ENCODE measurements around the gene NUDT3. TPM values are rescaled to one million over a fixed set of nuclear protein-coding genes. Genes with fewer than 3 reads are reported as not detected.

Gene NUDT3
- total and polyA plus RNA-seq, 9 of the 15 experiments (the other 6 are each of a cell fraction or from before 2014, with no cell fraction given): 5.4 to 81.2 (median 56.4) TPM

DNA sequence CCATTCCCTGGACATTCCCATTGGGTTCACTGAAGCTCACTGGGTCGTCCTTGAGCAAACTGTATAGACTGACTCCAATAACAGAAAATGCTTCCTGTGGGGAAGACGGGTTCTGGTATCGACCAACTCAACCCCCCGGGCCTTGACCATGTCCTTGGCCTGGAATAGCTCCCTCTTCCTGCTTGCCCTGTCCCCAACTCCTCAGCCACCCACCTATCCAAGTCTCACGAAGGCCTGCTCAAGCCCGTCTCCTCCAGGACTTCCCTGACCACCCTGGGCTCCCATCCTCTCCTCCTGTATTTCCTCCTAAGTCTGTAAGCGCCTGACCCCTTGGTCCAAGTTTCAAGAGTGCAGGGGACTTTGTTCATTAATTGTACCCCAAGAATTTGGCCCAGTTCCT lies 158.6 kb downstream of the NUDT3 start (continued):
- TF ChIP-seq SUPT5H (IDR thresholded peaks at IDR 0.05): no peak
- no peak for TF ChIP-seq ZNF212 (CRISPR knock-in tag; IDR thresholded peaks at IDR 0.05)

DNA sequence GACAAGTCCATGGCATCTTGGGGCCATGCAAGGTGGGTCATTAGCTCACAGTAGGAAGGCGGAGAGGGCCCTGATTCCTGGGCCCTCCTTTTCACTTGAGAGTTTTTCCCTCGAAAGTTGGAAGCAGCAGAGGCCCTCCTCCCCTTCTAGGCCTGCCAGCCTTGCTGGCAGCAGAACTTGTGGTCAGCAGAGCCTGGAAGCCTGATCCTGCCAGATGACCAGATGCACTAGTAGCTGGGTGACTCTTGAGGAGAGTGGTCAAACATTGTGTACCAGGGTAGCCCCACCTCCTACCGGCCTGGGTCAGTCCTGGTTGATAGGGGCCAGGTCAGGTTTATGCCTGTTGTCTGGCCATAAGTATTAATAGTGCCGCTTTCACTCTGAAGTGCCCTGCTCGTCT lies 159.6 kb downstream of the NUDT3 start:
- Histone ChIP-seq H3K9me1 (ENCODE audit: control insufficient read depth, insufficient read depth, low read length) (no peaks in the 10 kb centered on the region), H3K9ac (ENCODE audit: insufficient read depth in 1 of 2, low read depth in 2 of 2, low read length in 2 of 2) (peak overlapping the region in 1 of 2 experiments; percentile 53; a peak in 1 of 4 replicates), H3K27me3 (ENCODE audit: control insufficient read depth in 2 of 2, insufficient read depth in 2 of 2, low read length in 2 of 2) (no peaks in the 10 kb centered on the region), H3K79me2 (ENCODE audit: control insufficient read depth, insufficient read depth, low read length) (peaks cover 19% of the 10 kb centered on the region), H3K4me1 (replicated peaks in 1 of 2; ENCODE audit: control insufficient read depth in 2 of 2, insufficient read depth in 2 of 2, low read length in 2 of 2) (peaks cover 12 to 33% of the 10 kb centered on the region in 2 experiments), H2AFZ (ENCODE audit: low read depth, low read length) (no peak overlapping the region), H3K9me3 (replicated peaks; ENCODE audit: control insufficient read depth, insufficient read depth, low read depth, low read length) (no peaks in the 10 kb centered on the region), H3K4me3 (no peak overlapping the region), H3K27ac (ENCODE audit: extremely low read depth, low read depth, low read length) (peak overlapping the region; percentile 2; the same call in 1 of the 3 replicates), H3K36me3 (ENCODE audit: control insufficient read depth, insufficient read depth, low read length) (peaks cover 3% of the 10 kb centered on the region; the same call in 1 of the 3 replicates), H4K20me1 (replicated peaks; ENCODE audit: control insufficient read depth, insufficient read depth, low read length) (no peaks in the 10 kb centered on the region), H3K4me2 (ENCODE audit: insufficient read depth, low read length) (no peak overlapping the region)
- ChIA-PET CTCF (ENCODE audit: low intra/inter-chr PET ratio) (no interaction called here), POLR2A (interaction anchor here (0.7 to 3.3 kb wide), 5 partner anchors 10 to 93 kb away, joined by 3 to 34 read pairs (median 4); no protein-coding TSS in a partner anchor)
- ATAC-seq: no peak
- BruUV-seq (replicated peaks): no TSS peak
- WGBS (ENCODE audit: insufficient coverage, low coverage, missing lambda C conversion rate): 77% methylated on average over 5 of the region's 5 CpGs
- FAIRE-seq: no peak
- intact Hi-C loops (cut with micrococcal nuclease) (no loop called here), in situ Hi-C loops (cut with MboI) (no loop called here)
- TF ChIP-seq L3MBTL2 (IDR thresholded peaks at IDR 0.05) (no peak), CC2D1A (IDR thresholded peaks at IDR 0.05) (no peak), ZNF263 (CRISPR knock-in tag; IDR thresholded peaks at IDR 0.05; ENCODE audit: borderline replicate concordance) (no peak), RBM39 (optimal IDR thresholded peaks at IDR 0.05; ENCODE audit: low read depth, low read length) (no peak), PHB (CRISPR knock-in tag; IDR thresholded peaks at IDR 0.05) (no peak), SP2 (IDR thresholded peaks at IDR 0.05; ENCODE audit: extremely low read depth, low read depth, low read length, poor library complexity, severe bottlenecking) (no peak), NR2C2 (CRISPR knock-in tag; IDR thresholded peaks at IDR 0.05) (no peak), NR2C2 (tag; IDR thresholded peaks at IDR 0.05) (no peak), NCOA6 (IDR thresholded peaks at IDR 0.05) (no peak), SMARCA4 (IDR thresholded peaks at IDR 0.05) (no peak), PTTG1 (tag; IDR thresholded peaks at IDR 0.05; ENCODE audit: low read depth) (no peak), NCOR1 (IDR thresholded peaks at IDR 0.05) (no peak), ZNF253 (CRISPR knock-in tag; conservative IDR thresholded peaks at IDR 0.05) (no peak), SMARCE1 (IDR thresholded peaks at IDR 0.05) (no peak), FUS (optimal IDR thresholded peaks at IDR 0.05; ENCODE audit: low read depth, low read length) (no peak), ZNF512 (tag; IDR thresholded peaks at IDR 0.05) (no peak)
- TF ChIP-seq, protein P1, sequence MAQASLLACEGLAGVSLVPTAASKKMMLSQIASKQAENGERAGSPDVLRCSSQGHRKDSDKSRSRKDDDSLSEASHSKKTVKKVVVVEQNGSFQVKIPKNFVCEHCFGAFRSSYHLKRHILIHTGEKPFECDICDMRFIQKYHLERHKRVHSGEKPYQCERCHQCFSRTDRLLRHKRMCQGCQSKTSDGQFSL (CRISPR knock-in tag; IDR thresholded peaks at IDR 0.05): no peak
- TF ChIP-seq, protein P1 (tag; IDR thresholded peaks at IDR 0.05): no peak
- no peak for DNase-seq (ENCODE audit: extremely low read depth in 1 of 4, low spot score in 3 of 4)
